Fibroblast of villous mesenchyme (primary cell): Measurements from ENCODE around the gene SEMA3C. TPM values are rescaled to one million over a fixed set of nuclear protein-coding genes. Genes with fewer than 3 reads are reported as not detected.

Experiments
- DNase-seq: peaks from one replicate; pipeline ENCODE4 v3.0.0-alpha.2; 2010; ENCODE audit warnings: low read depth
- H3K4me3 ChIP-seq: 2 replicates; pipeline ENCODE4 v1.5.1; 2011; ENCODE audit warnings: low read depth, mild to moderate bottlenecking, low read length
- CTCF ChIP-seq: IDR thresholded peaks from 2 replicates; pipeline ENCODE4 v1.5.1; 2012; ENCODE audit warnings: low read depth, mild to moderate bottlenecking, low read length; ENCODE audit not compliant: insufficient read depth
- total RNA-seq: library from RNA; depleted of rRNA; stranded (reverse); fragments of >200 nt; gene quantifications from 2 replicates; pipeline ENCODE4 v1.2.3, GENCODE V29; 2012

The SEMA3C gene
- total RNA-seq, 1 donor: 136 TPM

GRCh38 chr7:80941208-80941758, 22.4 kb upstream of the SEMA3C start:
- peak; percentile 81 for DNase-seq
- no peak for TF ChIP-seq CTCF
- H3K4me3 ChIP-seq: no peak overlapping the region

- peak; percentile 30 for DNase-seq
- H3K4me3 ChIP-seq: no peak overlapping the region
- no peak for TF ChIP-seq CTCF
Observed at GRCh38 chr7:80940539-80941207, 21.8 kb upstream of the SEMA3C start.

GRCh38 chr7:80937336-80937735, 18.5 kb upstream of the SEMA3C start:
- DNase-seq: no peak
- no peak for TF ChIP-seq CTCF
- H3K4me3 ChIP-seq: no peak overlapping the region

GRCh38 chr7:80935991-80936780, 17.3 kb upstream of the SEMA3C start:
- no peak for TF ChIP-seq CTCF
- H3K4me3 ChIP-seq: no peak overlapping the region
- DNase-seq: no peak

GRCh38 chr7:80934321-80934720, 15.5 kb upstream of the SEMA3C start:
- H3K4me3 ChIP-seq: no peak overlapping the region
- TF ChIP-seq CTCF: no peak
- DNase-seq: peak; percentile 7

- DNase-seq: no peak
- TF ChIP-seq CTCF: no peak
- H3K4me3 ChIP-seq: no peak overlapping the region
Observed at GRCh38 chr7:80932536-80932935, 13.7 kb upstream of the SEMA3C start.
